Mesothelial cell of epicardium (in vitro differentiated cells): Measurements from ENCODE around the gene CR1. TPM values are rescaled to one million over a fixed set of nuclear protein-coding genes. Genes with fewer than 3 reads are reported as not detected.
A peak's percentile ranks its signal among the peaks of the same experiment; 100 is the strongest.
"Not testable (repeated sequence)": the region's sequence is repeated elsewhere in the genome, so short reads cannot be mapped to it uniquely, and the experiment has no call there.

Source experiments
- DNase-seq, 2 experiments: peaks; one replicate each; pipeline ENCODE4 v3.0.0; 2021; ENCODE audit warnings: low spot score in 2 of 2; ENCODE audit not compliant: unreplicated experiment in 2 of 2
- H3K27ac Mint-ChIP-seq: 2 replicates; pipeline ENCODE4 v1.8.0; 2021; ENCODE audit warnings: mixed read lengths
- H3K27me3 Mint-ChIP-seq: 2 replicates; pipeline ENCODE4 v1.8.0; 2021; ENCODE audit warnings: low read depth, mixed read lengths
- H3K36me3 Mint-ChIP-seq: 2 replicates; pipeline ENCODE4 v1.8.0; 2021; ENCODE audit warnings: mixed read lengths
- H3K4me1 Mint-ChIP-seq: 2 replicates; pipeline ENCODE4 v1.8.0; 2021; ENCODE audit warnings: mixed read lengths
- H3K4me3 Mint-ChIP-seq: 2 replicates; pipeline ENCODE4 v1.8.0; 2021; ENCODE audit warnings: mild to moderate bottlenecking, moderate library complexity, mixed read lengths
- H3K9me3 Mint-ChIP-seq: 2 replicates; pipeline ENCODE4 v1.8.0; 2021; ENCODE audit warnings: mixed read lengths
- total RNA-seq: library from RNA; stranded (reverse); gene quantifications from 3 replicates; pipeline ENCODE4 v1.2.1, GENCODE V29; 2021
- TF ChIP-seq, protein P1 (sequence below): fragments of 200-600 bp; sonication (generic); IDR thresholded peaks from one replicate; pipeline ENCODE4 v1.5.0; 2021; ENCODE audit warnings: antibody characterized with exemption; ENCODE audit not compliant: unreplicated experiment

The CR1 gene
- total RNA-seq, 1 donor from 2014 or later: 0.09 TPM

GRCh38 chr1:207654320-207654719 lies 158.4 kb downstream of the CR1 start:
- TF ChIP-seq, protein P1, sequence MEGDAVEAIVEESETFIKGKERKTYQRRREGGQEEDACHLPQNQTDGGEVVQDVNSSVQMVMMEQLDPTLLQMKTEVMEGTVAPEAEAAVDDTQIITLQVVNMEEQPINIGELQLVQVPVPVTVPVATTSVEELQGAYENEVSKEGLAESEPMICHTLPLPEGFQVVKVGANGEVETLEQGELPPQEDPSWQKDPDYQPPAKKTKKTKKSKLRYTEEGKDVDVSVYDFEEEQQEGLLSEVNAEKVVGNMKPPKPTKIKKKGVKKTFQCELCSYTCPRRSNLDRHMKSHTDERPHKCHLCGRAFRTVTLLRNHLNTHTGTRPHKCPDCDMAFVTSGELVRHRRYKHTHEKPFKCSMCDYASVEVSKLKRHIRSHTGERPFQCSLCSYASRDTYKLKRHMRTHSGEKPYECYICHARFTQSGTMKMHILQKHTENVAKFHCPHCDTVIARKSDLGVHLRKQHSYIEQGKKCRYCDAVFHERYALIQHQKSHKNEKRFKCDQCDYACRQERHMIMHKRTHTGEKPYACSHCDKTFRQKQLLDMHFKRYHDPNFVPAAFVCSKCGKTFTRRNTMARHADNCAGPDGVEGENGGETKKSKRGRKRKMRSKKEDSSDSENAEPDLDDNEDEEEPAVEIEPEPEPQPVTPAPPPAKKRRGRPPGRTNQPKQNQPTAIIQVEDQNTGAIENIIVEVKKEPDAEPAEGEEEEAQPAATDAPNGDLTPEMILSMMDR: peak; percentile 40
- no peaks in the 10 kb centered on the region for H3K4me1 Mint-ChIP-seq
- no peak overlapping the region for H3K27ac Mint-ChIP-seq
- H3K9me3 Mint-ChIP-seq: no peaks in the 10 kb centered on the region
- H3K36me3 Mint-ChIP-seq: no peaks in the 10 kb centered on the region
- no peak overlapping the region for H3K4me3 Mint-ChIP-seq
- no peak for DNase-seq
- peaks cover 11% of the 10 kb centered on the region for H3K27me3 Mint-ChIP-seq

DNA sequence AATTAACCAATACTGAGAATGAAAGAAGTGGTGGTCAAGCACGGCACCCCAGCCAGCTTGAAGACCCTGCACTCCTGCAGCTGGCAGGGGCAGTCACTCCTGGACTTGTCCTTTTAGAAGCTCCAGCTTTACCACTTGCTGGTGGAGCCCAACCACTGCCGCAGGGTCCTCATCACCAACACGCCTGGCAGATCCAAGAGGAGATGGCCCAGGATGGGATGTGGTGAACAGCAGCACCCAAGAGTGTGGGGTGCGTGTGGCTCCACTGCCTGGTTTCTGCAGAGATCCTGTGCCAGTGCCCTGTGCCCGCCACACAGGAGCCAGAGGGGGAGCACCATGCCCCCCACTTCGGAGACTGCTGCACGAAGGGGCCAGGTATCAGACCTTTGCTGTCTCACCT lies 162.5 kb downstream of the CR1 start:
- Mint-ChIP-seq H3K4me3 (no peak overlapping the region), H3K9me3 (peaks cover 4% of the 10 kb centered on the region), H3K27ac (no peak overlapping the region), H3K27me3 (peaks cover 13% of the 10 kb centered on the region), H3K36me3 (no peaks in the 10 kb centered on the region), H3K4me1 (no peaks in the 10 kb centered on the region)
- TF ChIP-seq, protein P1: no peak
- no peak for DNase-seq

DNA sequence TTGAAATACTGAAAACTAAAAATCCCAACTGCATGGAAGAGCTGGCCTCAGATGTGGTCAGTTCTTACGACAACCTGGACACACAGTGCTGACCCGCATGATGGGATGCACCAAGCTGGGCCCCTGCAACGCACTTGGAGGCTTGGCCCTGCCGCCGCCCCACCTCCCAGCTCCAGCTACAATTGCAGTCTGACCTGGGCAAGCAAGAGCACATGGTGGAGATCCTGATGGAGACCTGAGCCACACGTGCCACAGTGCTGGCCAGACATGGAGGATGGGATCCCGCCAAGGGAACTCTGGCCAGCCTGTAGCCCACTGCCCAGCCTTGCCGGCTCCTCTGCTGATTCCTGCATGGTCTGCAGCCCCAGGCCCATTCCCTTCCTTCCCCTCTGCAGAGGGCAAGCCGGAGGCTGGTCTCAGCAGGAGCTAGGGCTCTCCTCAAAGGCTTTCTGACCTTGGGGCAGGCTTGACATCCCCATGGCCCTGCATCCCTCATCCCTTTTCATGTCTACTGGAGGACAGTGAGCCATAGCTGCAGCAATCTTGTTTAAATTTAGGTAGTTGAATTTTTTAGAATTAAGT lies 163.0 kb downstream of the CR1 start:
- no peaks in the 10 kb centered on the region for H3K4me1 Mint-ChIP-seq
- H3K36me3 Mint-ChIP-seq: peaks cover 2% of the 10 kb centered on the region

DNA sequence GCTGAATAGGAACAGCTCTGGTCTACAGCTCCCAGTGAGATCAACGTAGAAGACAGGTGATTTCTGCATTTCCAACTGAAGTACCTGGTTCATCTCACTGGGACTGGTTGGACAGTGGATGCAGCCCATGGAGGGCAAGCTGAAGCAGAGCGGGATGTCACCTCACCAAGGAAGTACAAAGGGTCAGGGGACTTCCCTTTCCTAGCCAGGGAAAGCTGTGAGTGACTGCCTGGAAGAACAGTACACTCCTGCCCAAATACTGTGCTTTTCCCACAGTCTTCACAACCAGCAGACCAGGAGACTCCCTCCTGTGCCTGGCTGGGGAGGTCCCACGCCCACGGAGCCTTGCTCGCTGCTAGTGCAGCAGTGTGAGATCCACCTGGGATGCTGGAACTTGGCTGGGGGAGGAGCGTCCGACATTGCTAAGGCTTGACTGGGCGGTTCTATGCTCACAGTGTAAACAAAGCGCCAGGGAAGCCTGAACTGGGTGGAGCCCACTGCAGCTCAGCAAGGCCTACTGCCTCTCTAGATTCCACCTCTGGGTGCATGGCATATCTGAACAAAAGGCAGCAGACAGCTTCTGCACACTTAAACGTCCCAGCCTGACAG lies 163.7 kb downstream of the CR1 start:
- Mint-ChIP-seq H3K4me3 (no peak overlapping the region), H3K4me1 (no peaks in the 10 kb centered on the region), H3K27me3 (peaks cover 13% of the 10 kb centered on the region), H3K36me3 (peaks cover 2% of the 10 kb centered on the region), H3K27ac (no peak overlapping the region), H3K9me3 (peaks cover 14% of the 10 kb centered on the region)
- TF ChIP-seq, protein P1: no peak
- DNase-seq: no peak

More for the DNA sequence above, 163.0 kb downstream of the CR1 start:
- Mint-ChIP-seq H3K27ac (no peak overlapping the region), H3K27me3 (peaks cover 13% of the 10 kb centered on the region), H3K9me3 (peaks cover 9% of the 10 kb centered on the region), H3K4me3 (no peak overlapping the region)
- DNase-seq: no peak
- TF ChIP-seq, protein P1: no peak

DNA sequence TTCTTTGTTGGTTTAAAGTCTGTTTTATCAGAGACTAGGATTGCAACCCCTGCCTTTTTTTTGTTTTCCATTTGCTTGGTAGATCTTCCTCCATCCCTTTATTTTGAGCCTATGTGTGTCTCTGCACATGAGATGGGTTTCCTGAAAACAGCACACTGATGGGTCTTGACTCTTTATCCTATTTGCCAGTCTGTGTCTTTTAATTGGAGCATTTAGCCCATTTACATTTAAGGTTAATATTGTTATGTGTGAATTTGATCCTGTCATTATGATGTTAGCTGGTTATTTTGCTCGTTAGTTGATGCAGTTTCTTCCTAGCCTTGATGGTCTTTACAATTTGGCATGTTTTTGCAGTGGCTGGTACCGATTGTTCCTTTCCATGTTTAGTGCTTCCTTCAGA lies 165.5 kb downstream of the CR1 start:
- H3K36me3 Mint-ChIP-seq, DNase-seq, H3K4me3 Mint-ChIP-seq, H3K27ac Mint-ChIP-seq, H3K4me1 Mint-ChIP-seq: not testable (repeated sequence)
- Mint-ChIP-seq H3K9me3 (peaks cover 24% of the 10 kb centered on the region), H3K27me3 (peaks cover 18% of the 10 kb centered on the region)

DNA sequence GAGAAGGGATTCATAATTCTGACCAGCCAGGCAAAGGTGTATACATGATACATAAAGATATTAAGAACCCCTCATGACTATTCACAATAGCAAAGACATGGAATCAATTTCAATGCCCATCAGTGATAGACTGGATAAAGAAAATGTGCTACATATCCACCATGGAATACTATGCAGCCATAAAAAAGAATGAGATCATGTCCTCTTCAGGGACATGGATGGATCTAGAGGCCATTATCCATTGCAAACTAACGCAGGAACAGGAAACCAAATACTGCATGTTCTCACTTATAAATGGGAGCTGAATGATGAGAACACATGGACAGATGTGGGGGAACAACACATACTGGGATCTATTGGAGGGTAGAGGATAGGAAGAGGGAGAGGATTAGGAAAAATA lies 170.4 kb downstream of the CR1 start:
- TF ChIP-seq, protein P1: no peak

More for the DNA sequence above, 170.4 kb downstream of the CR1 start:
- Mint-ChIP-seq H3K27me3 (peaks cover 52% of the 10 kb centered on the region), H3K4me3 (no peak overlapping the region), H3K9me3 (peaks cover 34% of the 10 kb centered on the region), H3K4me1 (no peaks in the 10 kb centered on the region), H3K27ac (no peak overlapping the region), H3K36me3 (peaks cover 2% of the 10 kb centered on the region)
- DNase-seq: no peak
